ENCODE measurements around the gene SLC35G3. TPM values are rescaled to one million over a fixed set of nuclear protein-coding genes. Genes with fewer than 3 reads are reported as not detected.
"Not testable (repeated sequence)": the region's sequence is repeated elsewhere in the genome, so short reads cannot be mapped to it uniquely, and the experiment has no call there.

The SLC35G3 gene
- total and polyA plus RNA-seq, 2 experiments from 2014 or later, result not detected

- no peaks in the 10 kb centered on the region for H3K36me3 ChIP-seq (replicated peaks; ENCODE audit: insufficient read depth, low read depth)
- no peaks in the 10 kb centered on the region for H4K20me1 ChIP-seq (ENCODE audit: insufficient read depth, poor library complexity, severe bottlenecking)
- no peaks in the 10 kb centered on the region for H3K9me2 ChIP-seq (replicated peaks; ENCODE audit: insufficient read depth)
- no peak for DNase-seq (ENCODE audit: low spot score)
- no peak overlapping the region for H2AFZ ChIP-seq
- H3K4me3 ChIP-seq, result no peak overlapping the region
- 90% methylated on average over 13 of the region's 13 CpGs for WGBS (ENCODE audit: low lambda C conversion rate, missing lambda C conversion rate)
- H3K4me2 ChIP-seq, result no peak overlapping the region
- H3K27me3 ChIP-seq, result no peaks in the 10 kb centered on the region
- peaks cover 3% of the 10 kb centered on the region for H3K4me1 ChIP-seq (ENCODE audit: insufficient read depth)
- no peaks in the 10 kb centered on the region for H3K79me2 ChIP-seq
- H3K27ac ChIP-seq, result peak overlapping the region; percentile 16
- H3K9me3 ChIP-seq (ENCODE audit: low read depth), result no peaks in the 10 kb centered on the region
- no peak for TF ChIP-seq EZH2 (IDR thresholded peaks at IDR 0.05; ENCODE audit: borderline replicate concordance)
- TF ChIP-seq EZH2phosphoT487 (IDR thresholded peaks at IDR 0.05; ENCODE audit: low read depth, severe bottlenecking, unreplicated experiment), result no peak
Measured at GRCh38 chr17:35154196-35155165, 39.7 kb downstream of the SLC35G3 start.

GRCh38 chr17:35152421-35153140 lies 41.6 kb downstream of the SLC35G3 start:
- Histone ChIP-seq H3K36me3 (replicated peaks; ENCODE audit: insufficient read depth, low read depth) (no peaks in the 10 kb centered on the region), H3K9me2 (replicated peaks; ENCODE audit: insufficient read depth) (no peaks in the 10 kb centered on the region), H3K27me3 (no peaks in the 10 kb centered on the region), H3K27ac (peak overlapping the region; percentile 38), H3K4me3 (no peak overlapping the region), H2AFZ (no peak overlapping the region), H3K9me3 (ENCODE audit: low read depth) (no peaks in the 10 kb centered on the region), H3K79me2 (no peaks in the 10 kb centered on the region), H3K4me1 (ENCODE audit: insufficient read depth) (peaks cover 3% of the 10 kb centered on the region), H3K4me2 (no peak overlapping the region), H4K20me1 (ENCODE audit: insufficient read depth, poor library complexity, severe bottlenecking) (no peaks in the 10 kb centered on the region)
- DNase-seq (ENCODE audit: low spot score), result no peak
- TF ChIP-seq EZH2phosphoT487 (IDR thresholded peaks at IDR 0.05; ENCODE audit: low read depth, severe bottlenecking, unreplicated experiment) (no peak), CTCF (IDR thresholded peaks at IDR 0.05; ENCODE audit: poor library complexity) (no peak), EZH2 (IDR thresholded peaks at IDR 0.05; ENCODE audit: borderline replicate concordance) (no peak)
- WGBS (ENCODE audit: low lambda C conversion rate, missing lambda C conversion rate), result 61% methylated on average over 13 of the region's 13 CpGs

- DNase-seq (ENCODE audit: low spot score); H3K27me3 ChIP-seq; H3K4me2 ChIP-seq; H3K4me3 ChIP-seq; H4K20me1 ChIP-seq (ENCODE audit: insufficient read depth, poor library complexity, severe bottlenecking); H3K27ac ChIP-seq; H3K36me3 ChIP-seq (replicated peaks; ENCODE audit: insufficient read depth, low read depth); H3K79me2 ChIP-seq; H3K9me2 ChIP-seq (replicated peaks; ENCODE audit: insufficient read depth); H3K9me3 ChIP-seq (ENCODE audit: low read depth); H2AFZ ChIP-seq; H3K4me1 ChIP-seq (ENCODE audit: insufficient read depth): not testable (repeated sequence)
- 92% methylated on average over 28 of the region's 29 CpGs for WGBS (ENCODE audit: low lambda C conversion rate, missing lambda C conversion rate)
Measured at GRCh38 chr17:35151080-35151479, 43.1 kb downstream of the SLC35G3 start.

- Histone ChIP-seq H2AFZ (no peak overlapping the region), H3K9me2 (replicated peaks; ENCODE audit: insufficient read depth) (no peaks in the 10 kb centered on the region), H3K9me3 (ENCODE audit: low read depth) (no peaks in the 10 kb centered on the region), H3K36me3 (replicated peaks; ENCODE audit: insufficient read depth, low read depth) (no peaks in the 10 kb centered on the region), H3K4me1 (ENCODE audit: insufficient read depth) (peaks cover 3% of the 10 kb centered on the region), H3K4me3 (no peak overlapping the region), H3K27ac (no peak overlapping the region), H3K4me2 (no peak overlapping the region), H3K27me3 (no peaks in the 10 kb centered on the region), H3K79me2 (no peaks in the 10 kb centered on the region), H4K20me1 (ENCODE audit: insufficient read depth, poor library complexity, severe bottlenecking) (no peaks in the 10 kb centered on the region)
- DNase-seq (ENCODE audit: low spot score), result no peak
- no peak for TF ChIP-seq EZH2phosphoT487 (IDR thresholded peaks at IDR 0.05; ENCODE audit: low read depth, severe bottlenecking, unreplicated experiment)
- TF ChIP-seq EZH2 (IDR thresholded peaks at IDR 0.05; ENCODE audit: borderline replicate concordance), result no peak
- TF ChIP-seq CTCF (IDR thresholded peaks at IDR 0.05; ENCODE audit: poor library complexity), result no peak
- 98% methylated on average over 11 of the region's 11 CpGs for WGBS (ENCODE audit: low lambda C conversion rate, missing lambda C conversion rate)
Measured at GRCh38 chr17:35149941-35150340, 44.3 kb downstream of the SLC35G3 start.

Data from hepatocyte (in vitro differentiated cells).